Retinal pigment epithelial cell (primary cell): ENCODE results near the gene BCAR3.

Source experiments
- DNase-seq: peaks from one replicate; pipeline ENCODE4 v3.0.0-alpha.2; 2010; ENCODE audit warnings: low read depth
- H3K4me3 ChIP-seq: 2 replicates; pipeline ENCODE4 v1.5.1; 2011; ENCODE audit warnings: mild to moderate bottlenecking, low read length, control low read depth, moderate library complexity
- TF ChIP-seq, protein P1 (sequence below): conservative IDR thresholded peaks from 2 replicates; pipeline ENCODE4 v1.5.1; 2011; ENCODE audit warnings: low read depth, low read length, control low read depth, inconsistent platforms

BCAR3 gene

DNA sequence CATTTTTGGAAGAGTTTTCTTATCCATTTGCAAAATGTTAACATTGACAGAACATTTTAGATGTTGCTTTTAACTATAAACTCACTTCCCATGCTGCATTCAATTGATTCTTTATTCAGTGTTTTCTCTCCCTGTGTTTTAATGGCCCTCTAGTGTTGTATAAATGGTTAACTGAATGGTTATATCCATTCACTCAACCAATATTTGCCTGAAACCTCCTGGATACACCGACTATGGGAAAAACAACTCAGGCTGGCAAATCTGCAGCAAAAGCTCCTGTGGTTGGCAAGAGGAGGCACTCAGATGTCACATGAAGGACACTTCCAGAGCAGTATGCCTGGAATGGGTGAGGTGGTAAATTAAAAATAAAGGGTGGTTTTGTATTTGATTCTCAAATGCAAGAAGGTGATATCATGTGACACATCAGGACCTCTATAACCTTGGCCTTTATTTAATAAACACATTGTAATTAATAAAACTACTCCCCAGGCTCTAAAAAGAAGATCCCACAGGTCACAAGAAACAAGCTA lies 107.6 kb downstream of the BCAR3 start:
- no peak for DNase-seq
- no peak overlapping the region for H3K4me3 ChIP-seq
- TF ChIP-seq, protein P1, sequence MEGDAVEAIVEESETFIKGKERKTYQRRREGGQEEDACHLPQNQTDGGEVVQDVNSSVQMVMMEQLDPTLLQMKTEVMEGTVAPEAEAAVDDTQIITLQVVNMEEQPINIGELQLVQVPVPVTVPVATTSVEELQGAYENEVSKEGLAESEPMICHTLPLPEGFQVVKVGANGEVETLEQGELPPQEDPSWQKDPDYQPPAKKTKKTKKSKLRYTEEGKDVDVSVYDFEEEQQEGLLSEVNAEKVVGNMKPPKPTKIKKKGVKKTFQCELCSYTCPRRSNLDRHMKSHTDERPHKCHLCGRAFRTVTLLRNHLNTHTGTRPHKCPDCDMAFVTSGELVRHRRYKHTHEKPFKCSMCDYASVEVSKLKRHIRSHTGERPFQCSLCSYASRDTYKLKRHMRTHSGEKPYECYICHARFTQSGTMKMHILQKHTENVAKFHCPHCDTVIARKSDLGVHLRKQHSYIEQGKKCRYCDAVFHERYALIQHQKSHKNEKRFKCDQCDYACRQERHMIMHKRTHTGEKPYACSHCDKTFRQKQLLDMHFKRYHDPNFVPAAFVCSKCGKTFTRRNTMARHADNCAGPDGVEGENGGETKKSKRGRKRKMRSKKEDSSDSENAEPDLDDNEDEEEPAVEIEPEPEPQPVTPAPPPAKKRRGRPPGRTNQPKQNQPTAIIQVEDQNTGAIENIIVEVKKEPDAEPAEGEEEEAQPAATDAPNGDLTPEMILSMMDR = no peak

DNA sequence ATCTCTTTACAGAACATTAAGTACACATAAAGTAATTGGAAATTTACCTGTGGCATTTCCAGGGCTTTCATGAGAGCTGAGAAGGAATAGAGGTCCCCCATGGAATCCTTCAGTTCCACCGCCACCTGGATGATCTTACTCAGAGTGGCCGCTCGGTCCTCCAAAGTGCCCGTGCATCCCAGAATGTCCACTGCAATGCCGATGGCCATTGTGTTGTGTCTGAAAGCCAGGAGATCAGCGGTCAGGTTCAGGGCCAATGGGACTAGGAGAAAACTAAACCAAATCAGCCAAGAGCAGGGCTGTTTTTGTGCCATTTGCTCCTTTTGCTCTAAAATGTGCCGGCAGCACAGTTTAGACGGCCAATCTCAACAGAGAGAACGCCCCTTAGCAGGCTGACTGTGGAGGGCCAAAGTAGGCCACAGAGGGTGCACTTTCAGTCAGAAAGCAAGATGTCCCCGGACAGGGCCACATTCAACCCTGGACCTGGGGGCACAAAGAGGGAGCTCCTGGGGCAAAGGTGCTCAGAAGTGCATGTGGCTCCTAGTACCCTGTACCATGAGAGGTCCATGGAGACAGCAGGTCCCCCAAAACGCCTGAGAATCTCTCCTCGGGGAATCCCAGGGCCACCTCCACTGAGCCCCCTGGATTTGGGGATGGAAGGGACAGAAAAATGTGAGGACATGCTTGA lies 109.9 kb downstream of the BCAR3 start:
- H3K4me3 ChIP-seq = no peak overlapping the region
- TF ChIP-seq, protein P1 = no peak
- no peak for DNase-seq

DNA sequence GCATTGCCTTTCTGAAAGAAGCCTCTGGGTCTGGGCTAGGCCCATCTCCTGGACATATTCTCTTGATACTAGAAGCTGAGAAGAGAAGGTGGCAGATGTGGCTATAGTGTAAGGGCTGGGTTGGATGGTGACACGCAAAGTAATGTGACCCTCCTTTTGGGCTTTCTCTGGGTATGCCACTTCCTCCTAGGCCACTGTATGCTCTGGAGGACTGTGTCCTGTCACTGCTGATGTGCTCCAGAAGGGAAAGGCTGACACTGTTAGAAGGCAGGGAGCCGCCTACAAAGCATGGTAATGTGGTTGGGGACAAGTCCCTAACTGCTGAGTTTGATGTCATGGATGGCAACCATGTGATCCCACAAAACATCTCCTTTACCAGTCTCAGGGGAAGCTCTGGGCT lies 112.1 kb downstream of the BCAR3 start:
- no peak overlapping the region for H3K4me3 ChIP-seq
- no peak for DNase-seq
- TF ChIP-seq, protein P1 = no peak

DNA sequence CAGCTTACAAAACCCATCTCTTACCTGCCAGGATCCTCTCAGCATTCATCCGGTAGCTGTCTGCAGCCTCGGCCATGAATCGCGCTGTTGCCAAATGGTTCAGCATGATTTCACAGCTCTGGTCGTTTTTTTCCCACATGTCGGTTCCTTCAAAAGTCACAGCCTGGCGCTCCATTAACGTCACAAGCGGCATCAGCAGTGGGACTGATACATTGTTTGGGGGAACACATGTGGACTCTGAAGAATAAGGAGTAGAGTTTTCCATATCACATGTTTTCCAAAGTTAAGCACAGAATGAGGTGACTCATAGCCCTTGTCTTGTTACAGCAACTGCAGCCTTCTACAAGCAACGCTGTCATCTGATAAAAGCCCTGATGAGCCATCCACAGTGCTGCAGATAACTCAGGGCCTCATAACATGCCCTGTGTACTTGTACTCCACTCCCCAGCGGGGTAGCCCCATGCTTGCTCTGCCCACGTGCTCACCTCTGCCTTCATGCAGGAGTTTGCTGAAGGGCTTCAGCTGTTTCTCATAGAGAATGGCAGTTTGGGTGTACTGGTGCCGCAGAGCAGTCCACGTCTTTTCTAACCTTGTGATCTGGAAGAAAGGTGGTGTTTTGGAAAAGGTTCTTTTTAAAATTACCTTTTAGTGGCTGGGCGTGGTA lies 114.2 kb downstream of the BCAR3 start:
- peak; percentile 49 for DNase-seq
- TF ChIP-seq, protein P1 = no peak
- no peak overlapping the region for H3K4me3 ChIP-seq

DNA sequence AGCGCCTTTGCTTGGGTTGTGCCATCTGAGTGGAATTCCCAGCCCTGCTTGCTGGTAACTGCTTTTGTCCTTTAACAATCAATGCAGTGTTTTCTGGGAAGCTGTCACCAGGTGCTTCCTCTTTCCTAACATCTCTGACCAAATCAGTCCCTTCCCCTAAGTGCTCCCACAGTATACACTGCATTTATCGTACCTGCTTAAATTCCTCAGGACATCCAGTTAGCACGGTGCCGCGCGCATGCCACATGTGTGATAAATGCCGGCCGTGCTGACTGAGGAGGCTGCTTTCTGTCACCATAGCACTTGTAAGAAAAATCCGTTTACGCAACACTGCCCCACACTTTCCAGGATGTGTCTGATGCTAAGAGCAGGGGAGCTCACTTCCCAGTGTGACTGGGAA lies 115.4 kb downstream of the BCAR3 start:
- no peak overlapping the region for H3K4me3 ChIP-seq
- TF ChIP-seq, protein P1 = no peak
- no peak for DNase-seq

DNA sequence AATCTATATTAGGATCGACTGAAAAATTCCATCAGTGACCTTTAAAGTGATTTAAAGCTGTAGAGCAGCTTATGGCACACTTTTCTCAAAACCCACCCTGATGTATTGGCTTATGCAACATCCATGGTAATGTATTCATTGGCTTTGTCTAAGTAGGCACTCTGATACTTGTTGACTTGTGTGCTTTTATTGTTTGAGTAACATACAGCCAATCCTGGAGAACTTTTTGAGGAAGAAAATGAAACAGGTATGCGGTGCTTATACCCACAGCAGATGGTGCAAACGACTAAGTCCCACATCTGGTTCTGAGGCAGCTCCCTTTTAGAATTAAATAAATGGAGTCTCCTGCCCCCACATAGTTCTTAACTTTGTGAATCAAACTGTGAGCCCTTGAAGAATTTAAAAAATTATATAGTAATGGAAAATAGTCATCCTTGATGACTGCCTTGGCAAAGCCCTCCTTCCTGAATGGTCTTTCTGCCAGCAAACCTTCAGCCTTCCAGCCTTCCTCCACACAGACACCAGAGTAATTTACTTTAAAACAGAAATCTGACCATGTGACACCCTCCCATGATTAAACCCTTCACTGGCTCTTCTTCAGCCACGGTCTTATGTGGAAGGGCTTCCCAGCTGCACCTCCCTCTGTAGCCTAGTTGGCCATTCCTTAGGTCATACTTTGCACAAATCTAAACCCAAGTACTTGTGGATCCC lies 116.0 kb downstream of the BCAR3 start:
- TF ChIP-seq, protein P1 = no peak
- no peak overlapping the region for H3K4me3 ChIP-seq
- DNase-seq = no peak
